Stimulated activated memory B cell treated with anti-CD40 and anti-IgM and Interleukin-4, amounts not matched to agents 10 μg/mL and 1 μg/mL and 100 μg/mL, for 72 hours (primary cell): ENCODE data around the gene HIBCH.
A peak's percentile ranks its signal among the peaks of the same experiment; 100 is the strongest.

ENCODE experiments used
- ATAC-seq: fragments of 150-1000 bp; cut with Tn5 transposase; 2 replicates; pipeline ENCODE4 v1.10.0; 2021
- H3K27ac Mint-ChIP-seq: one replicate; pipeline ENCODE4 v1.8.0; 2022; ENCODE audit warnings: mild to moderate bottlenecking, mixed read lengths
- H3K27me3 Mint-ChIP-seq: one replicate; pipeline ENCODE4 v1.8.0; 2022; ENCODE audit warnings: mixed read lengths
- H3K36me3 Mint-ChIP-seq: one replicate; pipeline ENCODE4 v1.8.0; 2022; ENCODE audit warnings: mixed read lengths
- H3K4me1 Mint-ChIP-seq: one replicate; pipeline ENCODE4 v1.8.0; 2022; ENCODE audit warnings: mixed read lengths
- H3K4me3 Mint-ChIP-seq: one replicate; pipeline ENCODE4 v1.8.0; 2022; ENCODE audit warnings: mild to moderate bottlenecking, moderate library complexity, mixed read lengths
- H3K9me3 Mint-ChIP-seq: one replicate; pipeline ENCODE4 v1.8.0; 2022; ENCODE audit warnings: mixed read lengths

The HIBCH gene

DNA sequence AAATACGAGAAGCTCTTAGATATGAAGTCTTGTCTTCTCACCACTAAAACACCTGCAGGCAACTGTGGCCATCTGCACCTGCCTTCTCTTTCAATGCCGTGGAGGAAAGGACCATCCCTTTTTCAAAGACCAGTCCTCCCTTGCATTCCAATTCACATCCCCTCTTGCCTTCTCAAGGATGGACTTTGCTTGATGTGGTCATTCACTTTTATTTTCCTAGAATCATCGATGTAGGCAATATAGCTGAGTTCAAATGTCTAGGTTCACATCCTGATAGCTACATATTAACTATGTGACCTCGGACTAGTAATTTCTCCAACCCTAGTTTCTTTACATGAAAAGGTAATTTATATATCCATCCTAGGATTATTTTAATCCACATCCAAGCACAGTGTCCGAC lies 110.1 kb downstream of the HIBCH start:
- Mint-ChIP-seq H3K27ac (no peak overlapping the region), H3K27me3 (no peaks in the 10 kb centered on the region), H3K9me3 (no peaks in the 10 kb centered on the region), H3K4me1 (peaks cover 6% of the 10 kb centered on the region), H3K36me3 (peaks cover 9% of the 10 kb centered on the region), H3K4me3 (no peak overlapping the region)
- no peak for ATAC-seq

DNA sequence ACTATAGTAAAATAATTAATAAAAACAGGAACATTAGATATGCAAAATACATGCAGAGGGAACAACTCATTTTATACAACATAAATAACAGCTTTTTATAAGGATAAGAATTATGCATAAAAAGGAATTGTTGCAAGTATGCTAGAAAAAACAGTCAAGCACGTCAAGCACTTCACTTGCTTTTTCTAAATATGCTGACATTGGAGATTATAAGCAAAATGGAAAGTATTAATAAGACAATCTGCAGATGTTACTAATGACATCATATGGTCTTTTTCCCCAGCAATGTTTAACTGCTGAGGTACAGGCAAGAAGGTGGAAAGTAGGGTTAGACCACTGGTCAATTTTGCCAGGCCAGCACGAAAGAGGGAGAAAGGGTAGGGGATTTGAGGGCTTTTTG lies 111.7 kb downstream of the HIBCH start:
- ATAC-seq: no peak
- H3K4me1 Mint-ChIP-seq: peaks cover 6% of the 10 kb centered on the region
- H3K9me3 Mint-ChIP-seq: no peaks in the 10 kb centered on the region
- H3K36me3 Mint-ChIP-seq: peaks cover 10% of the 10 kb centered on the region
- no peak overlapping the region for H3K27ac Mint-ChIP-seq
- no peak overlapping the region for H3K4me3 Mint-ChIP-seq
- H3K27me3 Mint-ChIP-seq: no peaks in the 10 kb centered on the region

DNA sequence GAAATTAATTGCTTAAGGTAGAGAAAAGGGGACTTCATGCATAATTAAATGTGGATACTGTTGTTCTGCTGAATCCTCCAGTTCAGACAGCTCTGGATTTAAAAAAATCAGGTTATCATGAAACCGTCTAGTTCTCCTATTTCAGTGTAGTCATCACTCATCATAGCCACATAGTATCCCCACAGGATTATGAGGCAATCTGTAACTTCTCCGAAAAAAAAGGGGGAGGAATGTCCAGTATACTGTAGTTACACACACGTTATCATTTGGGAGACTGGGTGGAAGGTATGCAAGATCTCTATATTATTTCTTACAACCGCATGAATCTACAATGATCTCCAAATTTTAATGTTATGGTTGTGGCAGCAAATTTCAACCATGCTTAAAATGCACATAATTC lies 114.0 kb downstream of the HIBCH start:
- H3K36me3 Mint-ChIP-seq: peaks cover 20% of the 10 kb centered on the region
- no peaks in the 10 kb centered on the region for H3K27me3 Mint-ChIP-seq
- H3K9me3 Mint-ChIP-seq: no peaks in the 10 kb centered on the region
- ATAC-seq: no peak
- no peak overlapping the region for H3K4me3 Mint-ChIP-seq
- peaks cover 6% of the 10 kb centered on the region for H3K4me1 Mint-ChIP-seq
- no peak overlapping the region for H3K27ac Mint-ChIP-seq

DNA sequence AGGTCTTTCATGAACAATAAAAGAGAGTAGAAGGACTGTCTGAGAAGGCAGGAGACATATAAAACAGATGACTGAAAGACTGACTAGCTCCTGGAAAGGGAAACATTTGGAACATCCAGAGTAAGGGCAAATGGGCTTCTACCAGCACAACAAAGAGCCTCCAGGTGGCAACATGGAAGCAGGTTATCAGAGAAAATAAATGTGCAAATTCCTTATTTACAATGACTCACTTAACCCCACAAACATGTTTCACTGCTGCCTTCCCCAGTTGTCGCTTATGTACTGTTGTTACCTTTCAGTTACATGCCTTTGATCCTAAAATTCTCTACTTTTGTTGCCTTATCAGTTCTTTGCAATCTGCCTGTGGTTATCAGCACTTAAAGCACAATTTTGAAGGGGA lies 117.0 kb downstream of the HIBCH start:
- no peak for ATAC-seq
- H3K27me3 Mint-ChIP-seq: no peaks in the 10 kb centered on the region
- no peak overlapping the region for H3K27ac Mint-ChIP-seq
- H3K4me3 Mint-ChIP-seq: no peak overlapping the region
- H3K4me1 Mint-ChIP-seq: no peaks in the 10 kb centered on the region
- H3K36me3 Mint-ChIP-seq: peaks cover 43% of the 10 kb centered on the region
- peaks cover 3% of the 10 kb centered on the region for H3K9me3 Mint-ChIP-seq

DNA sequence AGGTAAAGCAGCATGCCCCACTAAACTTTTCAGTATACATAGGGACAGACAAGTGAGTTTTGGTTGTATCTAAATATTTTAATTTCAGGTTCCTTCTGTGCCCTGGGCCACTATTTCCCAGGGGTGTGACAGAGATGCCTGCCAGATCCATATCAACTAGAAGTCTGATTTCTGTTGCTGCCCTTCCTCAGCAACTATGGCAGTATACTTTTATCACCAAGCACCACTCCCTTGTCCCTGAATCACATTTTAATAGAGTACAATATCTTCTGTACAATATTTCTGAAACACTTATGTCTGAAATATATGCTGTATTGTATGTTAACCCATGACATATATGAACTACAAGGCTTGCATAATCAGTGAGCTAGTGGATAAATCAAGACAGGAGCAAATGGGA lies 117.6 kb downstream of the HIBCH start:
- Mint-ChIP-seq H3K27ac (no peak overlapping the region), H3K36me3 (peaks cover 47% of the 10 kb centered on the region), H3K9me3 (peaks cover 3% of the 10 kb centered on the region), H3K27me3 (no peaks in the 10 kb centered on the region), H3K4me1 (no peaks in the 10 kb centered on the region), H3K4me3 (no peak overlapping the region)
- no peak for ATAC-seq

DNA sequence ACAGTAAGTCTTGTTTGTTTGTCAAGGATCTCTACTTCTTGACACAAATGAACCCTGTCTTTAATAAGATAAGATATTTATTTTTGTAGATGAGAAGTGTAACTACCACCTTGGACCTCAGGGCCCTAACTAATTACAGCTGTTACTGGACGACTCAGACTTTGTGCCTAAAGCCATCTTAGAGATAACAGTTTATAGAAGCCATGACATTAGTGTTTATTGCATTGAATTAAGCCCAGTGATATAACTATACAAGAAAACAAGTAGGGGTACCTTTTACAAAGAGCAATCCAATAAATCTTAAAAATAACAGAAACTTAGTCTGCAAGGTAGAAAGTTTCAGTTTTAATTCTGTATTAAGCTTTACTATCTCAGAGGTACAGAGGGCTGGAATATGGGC lies 119.0 kb downstream of the HIBCH start:
- no peaks in the 10 kb centered on the region for H3K27me3 Mint-ChIP-seq
- no peak overlapping the region for H3K27ac Mint-ChIP-seq
- ATAC-seq: no peak
- H3K9me3 Mint-ChIP-seq: peaks cover 3% of the 10 kb centered on the region
- H3K4me1 Mint-ChIP-seq: no peaks in the 10 kb centered on the region
- H3K4me3 Mint-ChIP-seq: no peak overlapping the region
- H3K36me3 Mint-ChIP-seq: peaks cover 53% of the 10 kb centered on the region

DNA sequence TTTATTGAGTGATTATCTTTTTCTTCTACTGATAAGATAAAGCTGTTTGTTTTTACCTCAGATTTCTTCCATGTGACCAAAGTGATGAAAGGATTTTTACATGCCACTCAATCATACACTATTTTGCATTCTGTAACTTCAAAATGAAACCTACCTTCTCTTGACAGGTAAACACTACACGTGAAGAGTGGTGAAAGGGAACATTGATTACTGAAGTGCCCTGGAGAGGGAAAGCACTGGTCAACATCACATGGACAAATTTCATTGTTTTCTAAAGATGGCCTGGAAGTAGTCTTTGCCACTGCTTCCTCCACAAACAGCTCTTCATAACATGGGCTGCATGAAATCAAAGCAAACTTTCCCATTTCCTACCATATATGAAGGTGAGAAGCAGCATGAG lies 120.1 kb downstream of the HIBCH start:
- no peak for ATAC-seq
- no peak overlapping the region for H3K4me3 Mint-ChIP-seq
- no peak overlapping the region for H3K27ac Mint-ChIP-seq
- H3K27me3 Mint-ChIP-seq: no peaks in the 10 kb centered on the region
- peaks cover 8% of the 10 kb centered on the region for H3K4me1 Mint-ChIP-seq
- H3K36me3 Mint-ChIP-seq: peaks cover 49% of the 10 kb centered on the region
- H3K9me3 Mint-ChIP-seq: peaks cover 3% of the 10 kb centered on the region

DNA sequence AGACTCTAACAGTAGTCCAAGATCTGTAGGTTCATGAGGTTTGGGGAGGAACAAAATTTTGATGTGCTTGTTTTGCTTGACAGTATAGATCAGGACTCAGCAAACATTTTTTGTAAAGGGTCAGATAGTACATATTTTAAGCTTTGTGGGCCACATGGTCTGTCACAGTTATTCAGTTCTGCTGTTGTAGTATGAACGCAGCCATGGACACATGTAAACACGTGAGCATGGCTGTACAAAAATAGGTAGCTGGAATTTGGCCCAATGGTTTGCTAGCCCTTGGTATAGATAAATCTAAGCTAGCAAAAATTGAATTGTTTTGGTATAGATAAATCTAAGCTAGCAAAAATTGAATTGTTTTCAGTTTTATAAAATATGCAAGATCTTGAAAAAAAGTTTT lies 120.5 kb downstream of the HIBCH start:
- no peaks in the 10 kb centered on the region for H3K27me3 Mint-ChIP-seq
- H3K27ac Mint-ChIP-seq: no peak overlapping the region
- no peak for ATAC-seq
- H3K9me3 Mint-ChIP-seq: peaks cover 3% of the 10 kb centered on the region
- peaks cover 12% of the 10 kb centered on the region for H3K4me1 Mint-ChIP-seq
- peaks cover 45% of the 10 kb centered on the region for H3K36me3 Mint-ChIP-seq
- H3K4me3 Mint-ChIP-seq: no peak overlapping the region

DNA sequence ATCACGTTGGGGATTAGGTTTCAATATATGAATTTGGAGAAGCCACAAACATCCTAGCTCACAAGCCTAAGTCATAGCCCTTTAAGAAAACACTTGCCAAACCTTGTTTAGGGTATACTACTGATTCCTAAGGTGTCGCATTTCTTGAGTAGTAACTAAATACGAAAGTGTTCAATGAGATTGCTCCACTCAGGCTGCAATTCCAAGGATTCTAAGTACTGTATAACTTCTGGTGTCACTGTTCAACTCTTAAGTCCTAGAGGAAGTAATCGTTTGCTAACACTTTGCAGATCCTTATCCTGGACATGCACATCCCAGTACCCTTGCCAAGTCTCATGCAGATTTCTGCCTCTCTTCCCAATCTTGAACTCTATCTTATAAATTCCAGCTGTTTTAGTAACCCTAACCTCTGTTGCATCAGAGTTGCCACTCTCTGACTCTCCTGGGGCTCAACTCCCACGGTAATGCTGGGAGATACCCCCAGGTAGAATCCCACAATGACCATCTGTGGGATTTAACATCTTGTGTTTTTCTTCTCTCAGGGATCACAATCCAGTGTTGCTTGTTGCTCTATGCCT lies 122.4 kb downstream of the HIBCH start:
- Mint-ChIP-seq H3K27ac (no peak overlapping the region), H3K4me1 (peaks cover 15% of the 10 kb centered on the region), H3K27me3 (no peaks in the 10 kb centered on the region), H3K36me3 (peaks cover 36% of the 10 kb centered on the region), H3K4me3 (no peak overlapping the region), H3K9me3 (peaks cover 3% of the 10 kb centered on the region)
- ATAC-seq: no peak

DNA sequence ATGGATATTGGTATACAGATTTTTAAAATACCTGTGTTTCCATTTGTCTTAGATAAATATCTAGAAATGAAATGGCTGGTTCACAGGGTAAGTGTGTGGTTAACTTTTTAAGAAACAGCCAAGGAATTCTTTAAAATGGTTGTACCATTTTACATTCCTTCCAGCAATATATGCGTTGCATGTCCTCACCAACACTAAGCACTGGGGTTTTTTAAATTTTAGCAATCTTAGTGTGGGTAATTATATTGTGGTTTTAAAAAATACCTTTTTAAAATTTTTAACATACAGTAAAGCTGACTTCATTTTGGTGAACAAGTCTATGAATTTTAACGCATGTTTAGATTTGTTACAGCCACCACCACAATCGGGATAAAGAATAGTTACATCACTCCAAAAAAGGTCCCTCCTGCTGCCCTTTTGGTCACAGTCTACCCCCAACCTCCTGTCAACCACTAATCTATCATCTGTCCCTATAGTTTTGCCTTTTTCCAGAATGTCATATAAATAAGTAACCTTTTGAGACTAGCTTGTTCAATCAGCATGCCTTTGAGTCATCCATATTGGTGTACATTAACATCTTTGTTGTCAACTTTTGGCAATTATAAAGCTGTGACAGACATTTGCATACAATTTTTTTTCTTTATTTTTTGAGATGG lies 129.0 kb downstream of the HIBCH start:
- Mint-ChIP-seq H3K36me3 (no peaks in the 10 kb centered on the region), H3K4me3 (no peak overlapping the region), H3K27me3 (no peaks in the 10 kb centered on the region), H3K4me1 (peaks cover 15% of the 10 kb centered on the region), H3K27ac (no peak overlapping the region), H3K9me3 (no peaks in the 10 kb centered on the region)
- no peak for ATAC-seq

DNA sequence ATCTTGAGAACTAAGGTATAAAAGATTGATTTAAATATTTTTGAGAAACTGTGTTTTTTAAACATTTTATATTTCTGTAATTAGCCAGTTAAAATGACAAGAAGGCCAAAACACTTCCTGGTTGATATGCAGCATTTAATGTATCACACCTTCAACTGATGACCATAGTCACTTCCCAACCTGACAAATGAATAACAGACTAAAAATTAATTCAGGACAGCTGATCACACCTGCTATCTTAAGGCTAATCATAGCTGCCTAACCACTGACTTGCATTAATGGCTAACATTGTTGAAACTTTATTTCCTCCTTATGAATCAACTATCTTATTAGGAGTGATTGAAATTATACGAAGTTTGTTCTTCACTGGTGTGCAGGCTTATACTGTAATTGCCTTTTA lies 131.3 kb downstream of the HIBCH start:
- Mint-ChIP-seq H3K36me3 (no peaks in the 10 kb centered on the region), H3K4me3 (no peak overlapping the region), H3K4me1 (no peaks in the 10 kb centered on the region), H3K27ac (no peak overlapping the region), H3K9me3 (no peaks in the 10 kb centered on the region), H3K27me3 (no peaks in the 10 kb centered on the region)
- no peak for ATAC-seq

DNA sequence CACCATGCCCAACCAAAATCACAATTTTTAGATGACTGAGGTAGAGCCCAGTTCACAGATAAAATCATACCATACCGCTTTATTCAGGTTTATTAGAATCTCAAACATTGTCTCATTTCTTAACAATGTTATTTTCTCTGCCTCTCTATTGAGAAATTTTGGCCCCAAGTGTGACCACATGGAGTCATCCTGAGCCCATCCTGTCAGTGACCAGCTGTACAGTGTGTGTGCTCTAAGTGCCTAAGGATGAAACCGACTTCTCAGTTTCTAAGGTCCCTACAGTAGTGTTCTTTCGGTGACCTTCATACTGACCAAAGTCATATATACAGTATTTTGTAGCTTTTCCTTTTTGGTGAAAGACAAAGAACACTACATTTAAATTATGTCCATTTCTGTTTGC lies 133.4 kb downstream of the HIBCH start:
- peaks cover 8% of the 10 kb centered on the region for H3K4me1 Mint-ChIP-seq
- H3K4me3 Mint-ChIP-seq: no peak overlapping the region
- H3K27me3 Mint-ChIP-seq: no peaks in the 10 kb centered on the region
- no peaks in the 10 kb centered on the region for H3K9me3 Mint-ChIP-seq
- no peak for ATAC-seq
- no peaks in the 10 kb centered on the region for H3K36me3 Mint-ChIP-seq
- H3K27ac Mint-ChIP-seq: no peak overlapping the region

DNA sequence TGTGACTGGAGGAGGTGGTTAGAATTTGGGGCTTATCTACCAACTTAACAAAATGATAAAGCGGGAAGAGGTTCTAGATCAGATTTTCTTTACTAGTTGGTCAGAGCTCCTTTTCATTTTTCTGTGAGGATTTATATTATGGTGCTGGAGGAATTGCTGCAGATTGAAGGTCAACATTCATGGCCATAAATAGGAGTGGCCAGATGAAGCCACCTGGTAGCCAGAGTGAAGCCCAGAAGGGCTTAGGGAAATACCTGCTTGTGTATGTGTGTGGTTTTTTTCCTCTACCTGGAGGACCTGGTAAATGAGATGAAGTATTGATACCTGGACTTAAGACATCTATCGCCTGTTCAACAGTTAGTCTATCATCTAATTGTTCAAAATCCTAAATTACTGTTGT lies 134.2 kb downstream of the HIBCH start:
- ATAC-seq: no peak
- no peak overlapping the region for H3K27ac Mint-ChIP-seq
- H3K36me3 Mint-ChIP-seq: no peaks in the 10 kb centered on the region
- H3K9me3 Mint-ChIP-seq: no peaks in the 10 kb centered on the region
- H3K27me3 Mint-ChIP-seq: no peaks in the 10 kb centered on the region
- peaks cover 12% of the 10 kb centered on the region for H3K4me1 Mint-ChIP-seq
- H3K4me3 Mint-ChIP-seq: no peak overlapping the region

DNA sequence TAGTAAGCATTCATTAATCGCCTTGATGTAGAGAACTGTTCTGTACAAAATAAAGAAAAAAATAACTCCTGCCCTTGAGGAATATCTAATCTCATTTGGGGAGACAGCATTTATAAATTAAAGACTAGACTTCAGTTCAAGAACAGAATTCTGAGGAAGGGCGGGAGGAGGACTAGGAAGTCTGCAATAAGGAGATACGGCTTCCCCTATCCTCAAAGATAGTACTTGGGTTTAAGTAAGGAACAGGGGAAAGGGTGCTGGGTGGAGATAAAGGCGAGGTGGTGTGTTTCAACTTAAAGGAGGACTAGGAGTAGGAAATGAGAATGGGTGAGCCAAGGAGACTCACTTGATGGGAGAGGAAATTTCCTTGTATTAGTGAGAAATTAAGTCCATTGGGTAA lies 135.2 kb downstream of the HIBCH start:
- H3K27ac Mint-ChIP-seq: peak overlapping the region; percentile 55
- ATAC-seq: no peak
- no peak overlapping the region for H3K4me3 Mint-ChIP-seq
- no peaks in the 10 kb centered on the region for H3K9me3 Mint-ChIP-seq
- no peaks in the 10 kb centered on the region for H3K36me3 Mint-ChIP-seq
- H3K4me1 Mint-ChIP-seq: peaks cover 19% of the 10 kb centered on the region
- no peaks in the 10 kb centered on the region for H3K27me3 Mint-ChIP-seq

DNA sequence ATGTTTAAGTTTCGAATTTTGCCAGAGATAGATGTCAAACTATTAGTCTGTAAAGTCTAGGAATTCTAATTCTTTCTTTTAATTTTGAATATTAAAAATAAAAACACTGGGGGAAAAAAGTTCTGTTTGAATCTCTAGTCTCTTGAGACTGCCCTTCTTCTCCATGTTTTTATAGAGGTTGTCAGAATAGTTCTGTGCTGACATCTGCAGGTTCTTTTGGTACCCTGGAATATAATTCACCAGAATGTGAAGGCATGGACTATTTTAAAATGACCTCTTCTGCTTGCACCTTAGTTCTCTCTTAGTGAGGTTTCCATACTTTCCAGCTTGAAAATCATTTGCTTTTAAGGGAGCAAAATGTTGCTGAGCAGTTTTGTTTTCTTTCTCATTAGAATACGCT lies 136.1 kb downstream of the HIBCH start:
- Mint-ChIP-seq H3K4me3 (no peak overlapping the region), H3K27me3 (no peaks in the 10 kb centered on the region), H3K27ac (peak overlapping the region; percentile 55), H3K9me3 (no peaks in the 10 kb centered on the region), H3K4me1 (peaks cover 20% of the 10 kb centered on the region), H3K36me3 (no peaks in the 10 kb centered on the region)
- no peak for ATAC-seq

DNA sequence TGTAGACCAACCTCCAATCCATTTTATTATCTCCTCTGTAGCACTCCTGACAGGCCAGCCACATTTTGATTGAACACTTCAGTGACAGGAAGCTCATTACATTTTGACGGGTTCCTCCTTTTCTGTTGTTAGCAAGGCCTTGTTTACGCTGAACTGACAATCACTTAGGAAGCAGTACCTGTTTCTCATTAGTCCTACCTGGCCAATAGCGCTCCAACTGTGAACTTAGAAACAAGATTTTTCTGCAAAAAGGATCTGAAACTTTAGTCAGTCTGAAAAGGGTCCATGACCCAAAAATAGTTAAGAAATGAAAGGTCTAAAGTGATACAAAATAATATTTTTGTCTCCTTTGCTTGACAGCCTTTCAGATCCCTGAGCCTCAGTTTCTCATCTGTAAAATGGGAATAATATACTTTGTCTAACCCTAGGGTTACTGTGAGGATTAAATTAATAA lies 137.5 kb downstream of the HIBCH start:
- no peak for ATAC-seq
- H3K36me3 Mint-ChIP-seq: no peaks in the 10 kb centered on the region
- H3K4me1 Mint-ChIP-seq: peaks cover 20% of the 10 kb centered on the region
- H3K9me3 Mint-ChIP-seq: no peaks in the 10 kb centered on the region
- no peaks in the 10 kb centered on the region for H3K27me3 Mint-ChIP-seq
- H3K4me3 Mint-ChIP-seq: no peak overlapping the region
- H3K27ac Mint-ChIP-seq: no peak overlapping the region
